ENCODE results near the gene DQX1.

- no peak for TF ChIP-seq ZNF565 (CRISPR knock-in tag; conservative IDR thresholded peaks at IDR 0.05; ENCODE audit: low read depth)
- no peak for TF ChIP-seq TSHZ2 (CRISPR knock-in tag; IDR thresholded peaks at IDR 0.05)
- TF ChIP-seq TCF4 (CRISPR knock-in tag; IDR thresholded peaks at IDR 0.05; ENCODE audit: borderline replicate concordance) = no peak
- no peak for TF ChIP-seq ESRRG (CRISPR knock-in tag; IDR thresholded peaks at IDR 0.05)
- no peak for TF ChIP-seq PPARA (CRISPR knock-in tag; IDR thresholded peaks at IDR 0.05; ENCODE audit: borderline replicate concordance)
- no peak for TF ChIP-seq RARB (CRISPR knock-in tag; IDR thresholded peaks at IDR 0.05)
Observed at GRCh38 chr2:74535440-74535965, 9.5 kb upstream of the DQX1 start.

All from SK-N-SH treated with all-trans-retinoic acid at 6 μM for 48 hours (cell line).